ENCODE data around the gene ITPR3.

The ITPR3 gene

GRCh38 chr6:33670086-33670660, 49.1 kb downstream of the ITPR3 start:
- no peak for DNase-seq (ENCODE audit: low read depth)

GRCh38 chr6:33670971-33671743, 50.0 kb downstream of the ITPR3 start:
- no peak for DNase-seq (ENCODE audit: low read depth)

DNA sequence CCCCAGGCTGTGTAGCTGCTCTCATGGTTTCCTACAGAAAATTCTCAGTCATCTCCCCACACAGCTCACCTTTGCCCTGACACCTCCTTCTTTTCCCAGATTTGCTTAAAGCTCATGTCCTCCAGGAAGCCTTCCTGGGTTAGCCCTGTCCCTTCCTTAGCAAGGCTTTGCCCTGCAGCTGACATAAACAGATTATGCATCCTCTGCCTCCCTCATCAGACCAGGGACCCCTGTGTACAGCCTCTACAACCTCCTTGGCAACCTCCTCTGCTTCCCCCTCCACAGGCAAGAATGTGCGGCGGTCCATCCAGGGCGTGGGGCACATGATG, 50.6 kb downstream of the ITPR3 start:
- DNase-seq (ENCODE audit: low read depth) = no peak

DNA sequence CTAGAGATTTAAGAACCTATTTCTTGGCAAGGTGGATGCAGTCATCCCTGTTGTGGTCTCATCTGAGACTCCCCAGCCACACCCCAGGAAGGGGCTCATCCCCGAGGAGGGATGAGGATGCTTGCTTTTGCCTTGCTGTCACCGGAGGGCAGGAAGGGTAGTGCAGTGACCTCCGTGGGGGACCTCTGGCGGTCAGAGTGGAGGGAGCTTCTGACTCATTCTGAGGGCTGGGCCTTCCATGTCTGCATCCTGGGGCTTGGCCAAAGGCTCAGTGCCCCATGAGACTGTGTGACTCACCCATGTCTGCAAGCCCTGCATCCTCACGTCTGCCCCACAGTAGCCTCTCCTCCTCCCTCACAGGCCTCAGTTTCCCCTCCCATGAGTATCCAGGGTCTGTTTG, 51.7 kb downstream of the ITPR3 start:
- peak; percentile 93 for DNase-seq (ENCODE audit: low read depth)

DNA sequence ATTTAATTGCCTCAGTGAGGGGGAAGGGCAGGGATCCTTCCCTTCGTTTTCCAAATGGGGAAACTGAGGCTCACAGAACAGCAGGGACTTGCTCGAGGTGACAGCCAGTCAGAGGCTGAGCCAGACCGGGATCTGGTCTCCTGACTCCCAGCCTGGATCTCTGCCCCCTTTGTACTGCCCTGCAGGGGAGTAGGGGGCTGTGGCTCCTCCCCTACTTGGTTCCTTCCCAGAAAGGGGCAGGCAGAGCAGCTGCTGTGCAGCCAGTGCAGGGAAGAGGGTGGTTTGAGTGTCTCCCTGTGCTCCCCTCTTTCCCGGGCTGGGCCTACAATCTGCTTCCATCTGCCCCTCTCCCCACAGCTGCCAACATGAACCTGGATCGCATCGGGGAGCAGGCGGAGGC, 52.7 kb downstream of the ITPR3 start:
- no peak for DNase-seq (ENCODE audit: low read depth)

DNA sequence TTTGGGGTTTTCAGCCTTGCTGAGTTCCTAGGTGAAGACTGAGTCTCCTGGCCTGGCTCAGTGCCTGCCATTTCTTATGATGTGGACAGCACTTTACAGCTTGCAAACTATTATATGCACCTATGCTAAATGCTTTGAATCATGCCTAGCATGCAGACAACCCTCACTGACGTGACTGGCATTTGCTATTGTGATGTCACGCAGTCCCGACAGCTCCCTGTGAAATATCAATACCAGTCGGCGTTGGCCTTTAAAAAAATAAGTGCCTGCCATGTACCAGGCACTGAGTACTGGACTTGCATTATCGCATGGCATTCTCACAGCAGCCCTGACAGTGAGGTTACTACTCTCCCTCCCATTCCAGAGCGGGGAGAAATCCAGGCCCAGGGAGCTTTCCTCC, 54.8 kb downstream of the ITPR3 start:
- DNase-seq (ENCODE audit: low read depth) = no peak

DNA sequence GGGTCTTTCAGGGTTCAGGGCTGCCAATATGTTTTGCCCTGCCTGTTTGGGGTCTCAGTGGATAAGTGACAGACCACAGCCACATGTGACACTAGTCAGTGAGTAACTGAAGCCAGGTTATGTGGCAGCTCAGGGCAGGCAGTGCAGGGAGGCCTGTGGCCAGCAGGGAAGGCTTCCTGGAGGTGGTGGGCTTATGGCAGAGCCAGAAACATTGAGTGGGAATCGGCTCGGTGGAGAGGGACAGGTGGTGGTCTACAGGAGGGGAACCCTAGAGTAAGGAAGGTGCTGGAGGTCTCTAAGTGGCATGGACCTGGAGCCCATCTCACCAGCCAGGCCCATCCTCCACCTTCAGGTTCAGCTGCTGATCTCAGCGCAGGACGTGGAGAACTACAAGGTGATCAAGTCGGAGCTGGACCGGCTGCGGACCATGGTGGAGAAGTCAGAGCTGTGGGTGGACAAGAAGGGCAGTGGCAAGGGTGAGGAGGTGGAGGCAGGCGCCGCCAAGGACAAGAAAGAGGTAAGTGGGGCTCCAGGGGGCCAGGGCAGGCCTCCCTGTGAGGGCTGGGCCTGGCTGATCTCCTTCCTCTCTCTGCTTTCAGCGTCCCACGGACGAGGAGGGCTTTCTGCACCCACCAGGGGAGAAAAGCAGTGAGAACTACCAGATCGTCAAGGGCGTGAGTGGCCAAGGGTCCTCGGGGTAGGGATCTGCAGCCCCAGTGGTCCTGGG, 55.5 kb downstream of the ITPR3 start:
- DNase-seq (ENCODE audit: low read depth) = no peak

DNA sequence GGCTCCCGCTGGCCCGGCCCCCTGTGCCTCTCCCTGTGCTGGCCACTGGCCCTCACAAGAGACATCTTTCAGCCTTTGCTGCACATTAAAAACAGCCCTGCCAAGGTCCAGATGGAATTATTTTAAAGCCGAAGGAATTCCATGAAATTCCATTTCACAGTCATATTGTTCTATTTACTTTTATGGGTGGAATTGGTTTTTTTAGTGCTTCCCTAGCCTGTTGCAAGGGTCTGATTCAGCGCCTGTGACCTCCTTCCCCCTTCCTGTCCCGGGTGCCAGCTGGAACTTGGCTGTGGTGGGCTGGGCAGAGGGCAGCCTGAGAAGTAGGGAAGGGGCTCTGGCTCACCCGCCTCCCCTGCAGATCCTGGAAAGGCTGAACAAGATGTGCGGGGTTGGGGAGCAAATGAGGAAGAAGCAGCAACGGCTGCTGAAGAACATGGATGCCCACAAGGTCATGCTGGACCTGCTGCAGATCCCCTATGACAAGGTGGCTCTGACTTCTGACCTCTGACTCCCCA, 56.1 kb downstream of the ITPR3 start:
- peak; percentile 55 for DNase-seq (ENCODE audit: low read depth)

- DNase-seq (ENCODE audit: low read depth) = no peak
Measured at GRCh38 chr6:33677689-33678088, 56.6 kb downstream of the ITPR3 start.

GRCh38 chr6:33678233-33678931, 57.3 kb downstream of the ITPR3 start:
- DNase-seq (ENCODE audit: low read depth) = no peak

- no peak for DNase-seq (ENCODE audit: low read depth)
Measured at GRCh38 chr6:33678932-33679490, 57.9 kb downstream of the ITPR3 start.

DNA sequence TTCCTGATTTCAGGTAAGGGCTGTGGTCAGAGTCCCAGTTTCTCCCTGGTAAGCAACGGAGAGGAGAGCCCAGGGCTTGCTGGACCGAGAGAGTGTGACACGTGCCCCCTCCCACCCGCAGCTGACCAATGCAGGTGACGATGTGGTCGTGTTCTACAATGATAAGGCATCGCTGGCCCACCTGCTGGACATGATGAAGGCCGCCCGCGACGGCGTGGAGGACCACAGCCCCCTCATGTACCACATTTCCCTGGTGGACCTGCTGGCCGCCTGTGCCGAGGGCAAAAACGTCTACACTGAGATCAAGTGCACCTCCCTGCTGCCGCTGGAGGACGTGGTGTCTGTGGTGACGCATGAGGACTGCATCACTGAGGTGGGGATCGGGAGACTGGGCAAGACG, 58.6 kb downstream of the ITPR3 start:
- DNase-seq (ENCODE audit: low read depth) = no peak

DNA sequence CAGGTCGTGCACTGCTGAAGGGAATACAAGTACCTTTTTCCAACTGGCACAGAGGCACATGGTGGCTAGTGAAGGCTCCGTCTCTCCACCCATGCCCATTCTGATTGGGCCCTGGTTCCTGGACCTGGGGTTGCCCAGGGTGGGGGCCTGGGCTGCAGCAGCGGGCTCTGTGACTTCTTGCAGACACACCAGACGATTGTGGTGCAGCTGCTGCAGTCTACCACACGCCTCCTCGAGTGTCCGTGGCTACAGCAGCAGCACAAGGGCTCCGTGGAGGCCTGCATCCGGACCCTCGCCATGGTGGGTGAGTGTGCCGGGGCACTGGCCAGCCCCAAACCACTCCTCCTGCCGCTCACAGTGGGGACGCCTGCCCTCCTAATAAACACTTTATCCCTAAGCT, 61.2 kb downstream of the ITPR3 start:
- DNase-seq (ENCODE audit: low read depth) = no peak

- DNase-seq (ENCODE audit: low read depth) = no peak
Measured at GRCh38 chr6:33683051-33683571, 62.0 kb downstream of the ITPR3 start.

DNA sequence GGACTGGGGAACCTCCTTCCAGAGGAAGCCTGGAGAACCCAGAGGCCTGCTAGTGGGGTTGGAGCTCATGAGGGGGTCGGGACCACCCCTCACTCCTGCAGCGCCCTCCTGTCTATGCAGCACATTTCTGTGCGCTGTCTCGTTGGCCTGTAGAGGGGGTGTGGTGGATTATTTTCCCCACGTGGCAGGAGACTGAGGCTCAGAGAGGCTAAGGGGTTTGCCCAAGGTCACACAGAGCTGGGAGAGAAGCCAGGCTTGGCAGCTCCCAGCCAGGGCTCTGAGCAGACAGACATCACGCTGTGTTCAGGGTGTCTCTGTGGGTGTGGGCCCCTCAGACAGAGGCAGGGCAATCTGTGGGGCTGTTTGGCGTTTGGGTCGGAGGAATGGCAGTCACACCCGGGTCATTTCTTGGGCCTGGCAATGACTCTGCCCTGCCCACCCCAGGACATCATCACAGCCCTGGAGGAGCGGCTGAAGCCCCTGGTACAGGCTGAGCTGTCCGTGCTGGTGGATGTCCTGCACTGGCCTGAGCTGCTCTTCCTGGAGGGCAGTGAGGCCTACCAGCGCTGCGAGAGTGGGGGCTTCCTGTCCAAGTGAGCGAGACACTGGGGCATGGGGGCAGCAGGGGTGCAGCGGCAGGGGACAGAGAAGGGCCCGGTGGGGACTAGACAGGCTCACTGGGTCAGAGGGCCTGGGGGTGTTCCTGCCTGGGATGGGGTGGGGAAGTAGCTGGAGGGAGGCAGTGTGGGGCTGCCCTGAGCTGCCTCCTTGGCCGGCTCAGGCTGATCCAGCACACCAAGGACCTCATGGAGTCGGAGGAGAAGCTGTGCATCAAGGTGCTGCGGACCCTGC, 62.7 kb downstream of the ITPR3 start:
- no peak for DNase-seq (ENCODE audit: low read depth)

DNA sequence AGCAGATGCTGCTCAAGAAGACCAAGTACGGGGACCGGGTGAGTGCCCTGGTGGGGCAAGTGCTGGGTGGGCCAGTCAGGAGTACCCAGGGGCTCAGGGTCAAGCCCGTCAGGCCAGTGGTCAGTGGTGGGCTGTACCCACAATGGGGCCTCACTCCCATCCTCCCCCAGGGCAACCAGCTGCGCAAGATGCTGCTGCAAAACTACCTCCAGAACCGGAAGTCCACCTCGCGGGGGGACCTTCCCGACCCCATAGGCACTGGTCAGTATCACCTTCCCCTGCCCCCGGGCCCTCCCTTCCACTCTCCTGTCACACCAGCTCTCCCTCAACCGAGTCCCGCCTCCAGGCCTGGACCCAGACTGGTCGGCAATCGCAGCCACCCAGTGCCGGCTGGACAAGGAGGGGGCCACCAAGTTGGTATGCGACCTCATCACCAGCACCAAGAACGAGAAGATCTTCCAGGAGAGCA, 63.3 kb downstream of the ITPR3 start:
- no peak for DNase-seq (ENCODE audit: low read depth)

- DNase-seq (ENCODE audit: low read depth) = no peak
Measured at GRCh38 chr6:33684983-33685382, 63.9 kb downstream of the ITPR3 start.

- no peak for DNase-seq (ENCODE audit: low read depth)
Measured at GRCh38 chr6:33685411-33686224, 64.5 kb downstream of the ITPR3 start.

GRCh38 chr6:33686225-33686924, 65.3 kb downstream of the ITPR3 start:
- DNase-seq (ENCODE audit: low read depth) = no peak

Measured in fibroblast of gingiva (primary cell).